Hepatocyte (in vitro differentiated cells): ENCODE results near the gene GPATCH2. TPM values are rescaled to one million over a fixed set of nuclear protein-coding genes. Genes with fewer than 3 reads are reported as not detected.

Source experiments
- DNase-seq: peaks from one replicate; pipeline ENCODE4 v3.0.0-alpha.2; 2016; ENCODE audit warnings: low spot score
- H2AFZ ChIP-seq: fragments of 200-600 bp; sonication (generic); 2 replicates; pipeline ENCODE4 v1.6.0; 2016; ENCODE audit warnings: antibody characterized with exemption, mild to moderate bottlenecking
- H3K27ac ChIP-seq: fragments of 200-600 bp; sonication (generic); 2 replicates; pipeline ENCODE4 v1.5.1; 2016; ENCODE audit warnings: mild to moderate bottlenecking
- H3K27me3 ChIP-seq: fragments of 200-600 bp; sonication (generic); 2 replicates; pipeline ENCODE4 v1.6.1; 2016
- H3K36me3 ChIP-seq: fragments of 200-600 bp; sonication (generic); replicated peaks from 2 replicates; pipeline ENCODE4 v1.5.1; 2016; ENCODE audit warnings: low read depth; ENCODE audit not compliant: insufficient read depth
- H3K4me1 ChIP-seq: fragments of 200-600 bp; sonication (generic); 2 replicates; pipeline ENCODE4 v1.5.1; 2016; ENCODE audit warnings: mild to moderate bottlenecking, moderate library complexity; ENCODE audit not compliant: insufficient read depth
- H3K4me2 ChIP-seq: fragments of 200-600 bp; sonication (generic); 2 replicates; pipeline ENCODE4 v1.6.0; 2016
- H3K4me3 ChIP-seq: fragments of 200-600 bp; sonication (generic); 2 replicates; pipeline ENCODE4 v1.5.1; 2016; ENCODE audit warnings: mild to moderate bottlenecking
- H3K79me2 ChIP-seq: fragments of 200-600 bp; sonication (generic); 2 replicates; pipeline ENCODE4 v1.6.0; 2017; ENCODE audit warnings: mild to moderate bottlenecking
- H3K9me2 ChIP-seq: fragments of 200-600 bp; sonication (generic); replicated peaks from 2 replicates; pipeline ENCODE4 v1.6.0; 2017; ENCODE audit warnings: mild to moderate bottlenecking; ENCODE audit not compliant: insufficient read depth
- H3K9me3 ChIP-seq: fragments of 200-600 bp; sonication (generic); 2 replicates; pipeline ENCODE4 v1.5.1; 2016; ENCODE audit warnings: low read depth, mild to moderate bottlenecking
- H4K20me1 ChIP-seq: fragments of 200-600 bp; sonication (generic); 2 replicates; pipeline ENCODE4 v1.6.0; 2016; ENCODE audit warnings: mild to moderate bottlenecking; ENCODE audit not compliant: insufficient read depth, poor library complexity, severe bottlenecking
- EZH2 ChIP-seq: fragments of 200-600 bp; sonication (generic); IDR thresholded peaks from 2 replicates; pipeline ENCODE4 v1.6.1; 2016; ENCODE audit warnings: antibody characterized with exemption, mild to moderate bottlenecking, borderline replicate concordance
- EZH2phosphoT487 ChIP-seq: fragments of 200-600 bp; sonication (generic); IDR thresholded peaks from one replicate; pipeline ENCODE4 v1.6.1; 2018; ENCODE audit warnings: antibody characterized with exemption, mild to moderate bottlenecking, low read depth, moderate library complexity; ENCODE audit not compliant: unreplicated experiment, severe bottlenecking
- WGBS: methylation state at CpG from one replicate; pipeline ENCODE4 v1.1.6; 2016; ENCODE audit warnings: low lambda C conversion rate; ENCODE audit errors: missing lambda C conversion rate; 5-methylcytosine and 5-hydroxymethylcytosine counted together
- polyA plus RNA-seq: library from polyadenylated mRNA; unstranded; fragments of >200 nt; fragmentation: Nextera tagmentation; extraction: Ambion mirVana; gene quantifications from 2 replicates; pipeline ENCODE4 v1.2.1, GENCODE V29; 2016
- total RNA-seq: library from RNA; depleted of rRNA; stranded (reverse); fragments of >200 nt; gene quantifications from 2 replicates; pipeline ENCODE4 v1.2.3, GENCODE V29; 2014
- TF ChIP-seq, protein P1 (sequence below): fragments of 200-600 bp; sonication (generic); IDR thresholded peaks from 2 replicates; pipeline ENCODE4 v1.5.1; 2016; ENCODE audit warnings: antibody characterized with exemption, mild to moderate bottlenecking; ENCODE audit not compliant: poor library complexity

GPATCH2 gene
- total and polyA plus RNA-seq, 2 experiments from 2014 or later, result 7.8 to 22.5 TPM

DNA sequence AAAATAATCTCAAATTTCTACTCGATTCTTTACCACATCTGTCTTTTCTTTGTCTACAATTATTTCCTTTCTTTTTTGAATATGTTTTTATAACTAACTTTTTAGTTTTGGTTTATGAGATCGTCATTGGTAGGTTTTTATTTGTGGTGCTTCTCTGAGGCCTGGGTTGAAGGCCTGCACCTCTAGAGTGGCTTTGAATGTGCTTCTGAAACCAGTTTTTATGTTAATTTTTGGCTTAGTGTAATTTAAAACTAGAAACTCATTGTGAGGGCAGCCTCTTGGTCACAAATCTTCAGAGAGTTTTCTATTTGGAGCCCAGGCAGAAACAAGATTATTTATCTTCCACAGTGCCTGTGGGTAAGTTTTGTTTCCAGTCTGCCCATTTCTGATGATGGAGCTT is 187.0 kb downstream of the GPATCH2 start:
- TF ChIP-seq EZH2phosphoT487, result no peak
- TF ChIP-seq EZH2, result no peak
- TF ChIP-seq, protein P1, sequence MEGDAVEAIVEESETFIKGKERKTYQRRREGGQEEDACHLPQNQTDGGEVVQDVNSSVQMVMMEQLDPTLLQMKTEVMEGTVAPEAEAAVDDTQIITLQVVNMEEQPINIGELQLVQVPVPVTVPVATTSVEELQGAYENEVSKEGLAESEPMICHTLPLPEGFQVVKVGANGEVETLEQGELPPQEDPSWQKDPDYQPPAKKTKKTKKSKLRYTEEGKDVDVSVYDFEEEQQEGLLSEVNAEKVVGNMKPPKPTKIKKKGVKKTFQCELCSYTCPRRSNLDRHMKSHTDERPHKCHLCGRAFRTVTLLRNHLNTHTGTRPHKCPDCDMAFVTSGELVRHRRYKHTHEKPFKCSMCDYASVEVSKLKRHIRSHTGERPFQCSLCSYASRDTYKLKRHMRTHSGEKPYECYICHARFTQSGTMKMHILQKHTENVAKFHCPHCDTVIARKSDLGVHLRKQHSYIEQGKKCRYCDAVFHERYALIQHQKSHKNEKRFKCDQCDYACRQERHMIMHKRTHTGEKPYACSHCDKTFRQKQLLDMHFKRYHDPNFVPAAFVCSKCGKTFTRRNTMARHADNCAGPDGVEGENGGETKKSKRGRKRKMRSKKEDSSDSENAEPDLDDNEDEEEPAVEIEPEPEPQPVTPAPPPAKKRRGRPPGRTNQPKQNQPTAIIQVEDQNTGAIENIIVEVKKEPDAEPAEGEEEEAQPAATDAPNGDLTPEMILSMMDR, result no peak
- Histone ChIP-seq H3K27ac (no peak overlapping the region), H3K4me1 (no peaks in the 10 kb centered on the region), H3K9me2 (no peaks in the 10 kb centered on the region), H3K79me2 (no peaks in the 10 kb centered on the region), H2AFZ (no peak overlapping the region), H4K20me1 (no peaks in the 10 kb centered on the region), H3K4me2 (no peak overlapping the region), H3K27me3 (no peaks in the 10 kb centered on the region), H3K36me3 (no peaks in the 10 kb centered on the region), H3K4me3 (no peak overlapping the region), H3K9me3 (peaks cover 3% of the 10 kb centered on the region)
- DNase-seq, result no peak
- WGBS, result 95% methylated on average over 2 of the region's 2 CpGs

GRCh38 chr1:217437376-217437775 is 193.5 kb downstream of the GPATCH2 start:
- Histone ChIP-seq H3K9me3 (no peaks in the 10 kb centered on the region), H3K4me2 (no peak overlapping the region), H3K4me1 (no peaks in the 10 kb centered on the region), H3K79me2 (no peaks in the 10 kb centered on the region), H3K36me3 (no peaks in the 10 kb centered on the region), H2AFZ (no peak overlapping the region), H4K20me1 (no peaks in the 10 kb centered on the region), H3K4me3 (no peak overlapping the region), H3K27ac (no peak overlapping the region), H3K27me3 (no peaks in the 10 kb centered on the region), H3K9me2 (no peaks in the 10 kb centered on the region)
- TF ChIP-seq EZH2phosphoT487, result no peak
- TF ChIP-seq EZH2, result no peak
- TF ChIP-seq, protein P1, result no peak
- no peak for DNase-seq
- 80% methylated on average over 3 of the region's 3 CpGs for WGBS

- Histone ChIP-seq H3K36me3 (no peaks in the 10 kb centered on the region), H3K27ac (no peak overlapping the region), H3K4me1 (no peaks in the 10 kb centered on the region), H4K20me1 (no peaks in the 10 kb centered on the region), H3K4me3 (no peak overlapping the region), H3K27me3 (no peaks in the 10 kb centered on the region), H3K9me2 (no peaks in the 10 kb centered on the region), H3K4me2 (no peak overlapping the region), H3K9me3 (no peaks in the 10 kb centered on the region), H2AFZ (no peak overlapping the region), H3K79me2 (no peaks in the 10 kb centered on the region)
- no peak for DNase-seq
- TF ChIP-seq EZH2, result no peak
- TF ChIP-seq, protein P1, result no peak
- no peak for TF ChIP-seq EZH2phosphoT487
- WGBS, result 68% methylated on average over 4 of the region's 4 CpGs
Measured at GRCh38 chr1:217435204-217435603, 195.7 kb downstream of the GPATCH2 start.

- TF ChIP-seq EZH2 (no peak), EZH2phosphoT487 (no peak)
- TF ChIP-seq, protein P1, result no peak
- WGBS, result 97% methylated on average over 4 of the region's 4 CpGs
Measured at GRCh38 chr1:217433664-217434063, 197.2 kb downstream of the GPATCH2 start.

More at GRCh38 chr1:217433664-217434063, 197.2 kb downstream of the GPATCH2 start:
- no peak for DNase-seq
- H3K9me3 ChIP-seq, result no peaks in the 10 kb centered on the region
- no peaks in the 10 kb centered on the region for H3K36me3 ChIP-seq
- H2AFZ ChIP-seq, result no peak overlapping the region
- H3K4me2 ChIP-seq, result no peak overlapping the region
- H3K4me1 ChIP-seq, result no peaks in the 10 kb centered on the region
- H3K27me3 ChIP-seq, result no peaks in the 10 kb centered on the region
- no peaks in the 10 kb centered on the region for H3K9me2 ChIP-seq
- no peaks in the 10 kb centered on the region for H3K79me2 ChIP-seq
- H4K20me1 ChIP-seq, result no peaks in the 10 kb centered on the region
- no peak overlapping the region for H3K4me3 ChIP-seq
- no peak overlapping the region for H3K27ac ChIP-seq
